AG08395 (cell line): ENCODE results near the gene NAT14.

Source experiments
- DNase-seq: peaks from one replicate; pipeline ENCODE4 v3.0.0; 2012; ENCODE audit warnings: mixed read lengths, low spot score

Gene NAT14

GRCh38 chr19:55536366-55536765 lies 51.4 kb downstream of the NAT14 start:
- no peak for DNase-seq
